CD14-positive monocyte (primary cell): ENCODE results near the gene CACNA1D. TPM values are rescaled to one million over a fixed set of nuclear protein-coding genes. Genes with fewer than 3 reads are reported as not detected.

Source experiments
- DNase-seq, 3 donors: peaks; one replicate each; pipeline ENCODE4 v3.0.0-alpha.2; 2011 to 2022
- H2AFZ ChIP-seq: 2 replicates; pipeline ENCODE4 v1.6.0; 2012; ENCODE audit warnings: mild to moderate bottlenecking, low read depth, low read length, inconsistent platforms; ENCODE audit not compliant: insufficient read depth, poor library complexity, severe bottlenecking
- H3K27ac ChIP-seq, 2 donors: 1 replicate in 1 of 2; 2 replicates in 1 of 2; pipeline ENCODE4 v1.5.1; 2012 to 2013; ENCODE audit warnings: low read length in 2 of 2, control low read depth in 1 of 2, inconsistent platforms in 1 of 2, low read depth in 1 of 2, mild to moderate bottlenecking in 1 of 2
- H3K27me3 ChIP-seq, 2 donors: one replicate each; pipeline versions ENCODE4 v1.6.0 to v1.6.1; 2011 to 2013; ENCODE audit warnings: low read length in 2 of 2; ENCODE audit not compliant: control insufficient read depth in 2 of 2, insufficient read depth in 2 of 2
- H3K36me3 ChIP-seq, 2 donors: replicated peaks in 1 of 2; 1 replicate in 1 of 2; 2 replicates in 1 of 2; pipeline versions ENCODE4 v1.5.1 to v1.6.1; 2012 to 2013; ENCODE audit warnings: low read length in 2 of 2, control low read depth in 1 of 2, inconsistent platforms in 1 of 2, mild to moderate bottlenecking in 1 of 2; ENCODE audit not compliant: insufficient read depth in 2 of 2, control insufficient read depth in 1 of 2
- H3K4me1 ChIP-seq, 2 donors: 1 replicate in 1 of 2; 2 replicates in 1 of 2; pipeline versions ENCODE4 v1.5.1 to v1.6.1; 2012 to 2013; ENCODE audit warnings: low read length in 2 of 2, control low read depth in 1 of 2, inconsistent platforms in 1 of 2, mild to moderate bottlenecking in 1 of 2, moderate library complexity in 1 of 2; ENCODE audit not compliant: insufficient read depth in 2 of 2, control insufficient read depth in 1 of 2
- H3K4me2 ChIP-seq: replicated peaks from 2 replicates; pipeline ENCODE3; 2012; ENCODE audit warnings: low read length, moderate library complexity, mild to moderate bottlenecking; ENCODE audit not compliant: poor library complexity, severe bottlenecking; ENCODE audit errors: extremely low read depth
- H3K4me3 ChIP-seq, 3 experiments: fragments of 200-600 bp in 1 of 3; sonication (generic) in 1 of 3; replicated peaks in 1 of 3; 1 replicate in 2 of 3; 2 replicates in 1 of 3; pipeline ENCODE4 v1.5.1; 2011 to 2013; ENCODE audit warnings: low read length in 3 of 3, mild to moderate bottlenecking in 3 of 3, control low read depth in 2 of 3, low read depth in 2 of 3, inconsistent platforms in 1 of 3, moderate library complexity in 1 of 3
- H3K79me2 ChIP-seq: 2 replicates; pipeline ENCODE4 v1.6.0; 2012; ENCODE audit warnings: mild to moderate bottlenecking, control low read depth, inconsistent platforms, low read length, moderate library complexity; ENCODE audit not compliant: insufficient read depth
- H3K9ac ChIP-seq: 2 replicates; pipeline ENCODE4 v1.6.0; 2017; ENCODE audit warnings: low read length, mild to moderate bottlenecking; ENCODE audit not compliant: insufficient read depth, poor library complexity, severe bottlenecking
- H3K9me3 ChIP-seq, 2 donors: replicated peaks in 1 of 2; 1 replicate in 1 of 2; 2 replicates in 1 of 2; pipeline versions ENCODE4 v1.5.1 to v1.6.1; 2012 to 2013; ENCODE audit warnings: low read length in 2 of 2, control low read depth in 1 of 2; ENCODE audit not compliant: control insufficient read depth in 1 of 2, insufficient read depth in 1 of 2
- H4K20me1 ChIP-seq: 2 replicates; pipeline ENCODE4 v1.6.0; 2012; ENCODE audit warnings: mild to moderate bottlenecking, low read length, control low read depth, moderate library complexity; ENCODE audit not compliant: insufficient read depth
- H3K27ac Mint-ChIP-seq, 7 donors: one replicate each; pipeline ENCODE4 v1.8.0; 2020; ENCODE audit warnings: mild to moderate bottlenecking in 7 of 7, mixed read lengths in 7 of 7, moderate library complexity in 6 of 7, inconsistent platforms in 2 of 7
- H3K27me3 Mint-ChIP-seq, 3 donors: one replicate each; pipeline ENCODE4 v1.8.0; 2021 to 2022; ENCODE audit warnings: low read depth in 3 of 3, mild to moderate bottlenecking in 3 of 3, mixed read lengths in 3 of 3, moderate library complexity in 3 of 3, inconsistent platforms in 1 of 3
- H3K36me3 Mint-ChIP-seq, 2 donors: one replicate each; pipeline ENCODE4 v1.8.0; 2020; ENCODE audit warnings: mixed read lengths in 2 of 2, inconsistent platforms in 1 of 2, mild to moderate bottlenecking in 1 of 2
- H3K4me1 Mint-ChIP-seq: one replicate; pipeline ENCODE4 v1.8.0; 2020; ENCODE audit warnings: mild to moderate bottlenecking, mixed read lengths
- H3K4me3 Mint-ChIP-seq, 2 donors: one replicate each; pipeline ENCODE4 v1.8.0; 2020; ENCODE audit warnings: mild to moderate bottlenecking in 2 of 2, mixed read lengths in 2 of 2, moderate library complexity in 1 of 2
- H3K9me3 Mint-ChIP-seq, 7 donors: one replicate each; pipeline ENCODE4 v1.8.0; 2020 to 2022; ENCODE audit warnings: mixed read lengths in 7 of 7, mild to moderate bottlenecking in 6 of 7, moderate library complexity in 6 of 7, inconsistent platforms in 2 of 7
- CTCF ChIP-seq: fragments of 200-600 bp; IDR thresholded peaks from one replicate; pipeline ENCODE4 v1.8.0; 2022; ENCODE audit warnings: antibody characterized with exemption, mild to moderate bottlenecking
- WGBS: methylation state at CpG from one replicate; pipeline ENCODE4 v1.1.5; 2013; ENCODE audit warnings: missing lambda C conversion rate; ENCODE audit not compliant: insufficient coverage; 5-methylcytosine and 5-hydroxymethylcytosine counted together
- intact Hi-C, 2 donors: fragments of 100-400 bp; cut with micrococcal nuclease; formaldehyde crosslinking; loops; one replicate each; pipeline versions ENCODE4 v1.15.0 to v1.15.1; 2023
- polyA plus RNA-seq, 3 donors: library from polyadenylated mRNA; depleted of rRNA in 1 of 3; unstranded in 2 of 3; stranded (reverse) in 1 of 3; fragments of 300-500 nt in 2 of 3; fragments of >200 nt in 1 of 3; fragmentation: Illumina TruSeq in 2 of 3; gene quantifications; 1 replicate in 2 of 3; 2 replicates in 1 of 3; pipeline ENCODE4 v1.2.3, GENCODE V29; 2012 to 2021

The CACNA1D gene
- polyA plus RNA-seq, 3 donors, result 0.29 to 1.2 (median 0.98) TPM

DNA sequence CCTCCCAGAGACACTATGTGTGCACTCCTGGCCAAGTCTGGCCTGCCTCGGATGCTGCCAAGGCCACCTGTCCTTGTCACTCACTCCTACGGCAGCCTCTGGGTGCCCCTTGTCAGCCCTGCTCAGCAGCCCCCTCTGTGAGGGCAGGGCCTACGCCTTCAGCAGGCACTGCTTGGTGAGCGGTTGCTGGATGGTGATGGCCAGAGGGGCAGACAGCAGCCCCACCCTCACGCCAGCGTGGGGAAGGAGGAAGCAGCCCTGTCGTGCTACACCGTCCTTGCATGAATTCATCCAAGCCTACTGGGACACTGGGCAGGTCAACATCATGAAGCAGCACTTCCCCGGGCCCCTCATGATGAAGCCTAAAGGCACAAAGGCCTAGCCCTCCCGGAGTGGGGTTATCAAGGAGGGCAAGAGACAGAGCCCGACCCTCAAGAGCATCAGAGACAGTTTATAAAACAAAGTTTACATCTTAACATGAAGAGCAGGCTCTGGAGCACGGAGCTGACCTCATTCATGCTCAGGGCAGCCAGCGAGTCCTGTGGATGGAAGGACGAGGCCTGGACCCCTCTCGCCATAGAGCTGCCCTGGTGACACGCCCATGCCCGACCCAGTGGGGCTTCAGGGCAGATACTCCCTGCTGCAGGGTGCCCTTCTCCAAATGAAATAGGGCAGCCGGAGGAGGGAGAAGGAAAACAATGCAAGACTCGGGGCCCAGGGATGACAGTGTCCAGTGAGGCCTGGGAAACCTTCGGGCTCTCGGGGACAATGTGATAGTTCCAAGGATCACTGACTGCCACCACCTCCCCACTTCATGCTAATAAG, 326.6 kb downstream of the CACNA1D start:
- Mint-ChIP-seq H3K4me3 (no peak overlapping the region), H3K36me3 (no peaks in the 10 kb centered on the region), H3K4me1 (no peaks in the 10 kb centered on the region), H3K9me3 (peaks cover 0 to 2% (median 0%) of the 10 kb centered on the region in 7 donors), H3K27ac (no peak overlapping the region), H3K27me3 (peaks cover 9 to 30% (median 20%) of the 10 kb centered on the region in 3 donors)
- TF ChIP-seq CTCF, result no peak
- Histone ChIP-seq H3K4me1 (no peaks in the 10 kb centered on the region), H4K20me1 (no peaks in the 10 kb centered on the region), H3K27me3 (peaks cover 0 to 8% of the 10 kb centered on the region in 2 donors), H3K4me3 (no peak overlapping the region), H2AFZ (no peak overlapping the region), H3K79me2 (no peaks in the 10 kb centered on the region), H3K9me3 (no peaks in the 10 kb centered on the region), H3K36me3 (no peaks in the 10 kb centered on the region), H3K9ac (no peak overlapping the region), H3K4me2 (no peak overlapping the region), H3K27ac (no peak overlapping the region)
- 88% methylated on average over 12 of the region's 21 CpGs for WGBS
- DNase-seq, result no peak
- intact Hi-C loops, result no loop called here

DNA sequence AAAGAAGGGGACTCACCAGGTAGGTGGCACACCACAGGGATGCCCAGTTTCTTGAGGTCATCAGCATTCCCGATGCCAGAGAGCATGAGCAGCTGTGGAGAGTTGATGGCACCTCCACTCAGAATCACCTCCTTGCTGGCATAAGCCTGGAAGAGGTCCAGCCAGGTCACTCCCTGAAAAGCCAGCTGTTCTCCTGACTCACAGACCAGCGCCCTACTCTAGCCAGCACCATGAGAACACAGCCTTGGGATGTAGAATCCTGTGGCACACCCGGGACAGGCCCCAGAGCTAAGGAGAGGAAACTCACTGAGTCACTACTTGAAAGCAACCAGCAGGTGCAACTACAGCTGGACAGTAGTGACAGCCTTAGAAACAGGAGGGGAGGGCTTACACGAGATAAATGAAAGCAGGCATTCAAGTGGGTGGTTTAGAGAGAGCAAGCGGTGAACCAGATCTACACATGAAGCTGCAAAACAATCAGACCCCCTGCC, 327.3 kb downstream of the CACNA1D start:
- WGBS, result 82% methylated on average over 1 of the region's 5 CpGs
- Histone ChIP-seq H3K36me3 (no peaks in the 10 kb centered on the region), H3K79me2 (no peaks in the 10 kb centered on the region), H3K9me3 (no peaks in the 10 kb centered on the region), H3K9ac (no peak overlapping the region), H2AFZ (no peak overlapping the region), H3K4me3 (no peak overlapping the region), H3K27me3 (peaks cover 0 to 8% of the 10 kb centered on the region in 2 donors), H3K4me2 (no peak overlapping the region), H3K27ac (no peak overlapping the region), H3K4me1 (no peaks in the 10 kb centered on the region), H4K20me1 (no peaks in the 10 kb centered on the region)
- no peak for TF ChIP-seq CTCF
- no peaks in the 10 kb centered on the region for H3K4me1 Mint-ChIP-seq
- H3K9me3 Mint-ChIP-seq, result peaks cover 0 to 2% (median 0%) of the 10 kb centered on the region in 7 donors
- no peaks in the 10 kb centered on the region for H3K36me3 Mint-ChIP-seq
- no peak overlapping the region for H3K27ac Mint-ChIP-seq
- DNase-seq, result no peak
- peaks cover 9 to 28% (median 21%) of the 10 kb centered on the region in 3 donors for H3K27me3 Mint-ChIP-seq
- H3K4me3 Mint-ChIP-seq, result no peak overlapping the region
- intact Hi-C loops, result no loop called here
